IgD-negative memory B cell (primary cell): ENCODE data around the gene CRACDL. TPM values are rescaled to one million over a fixed set of nuclear protein-coding genes. Genes with fewer than 3 reads are reported as not detected.

ENCODE experiments used
- H3K27ac Mint-ChIP-seq, 3 donors: one replicate each; pipeline ENCODE4 v1.8.0; 2020 to 2022; ENCODE audit warnings: mild to moderate bottlenecking in 3 of 3, mixed read lengths in 3 of 3, moderate library complexity in 1 of 3
- H3K27me3 Mint-ChIP-seq: one replicate; pipeline ENCODE4 v1.8.0; 2021; ENCODE audit warnings: mixed read lengths
- H3K36me3 Mint-ChIP-seq: one replicate; pipeline ENCODE4 v1.8.0; 2020; ENCODE audit warnings: mild to moderate bottlenecking, mixed read lengths
- H3K4me1 Mint-ChIP-seq, 3 donors: one replicate each; pipeline ENCODE4 v1.8.0; 2020 to 2022; ENCODE audit warnings: mixed read lengths in 3 of 3, mild to moderate bottlenecking in 1 of 3
- H3K4me3 Mint-ChIP-seq, 4 donors: one replicate each; pipeline ENCODE4 v1.8.0; 2020 to 2022; ENCODE audit warnings: mild to moderate bottlenecking in 4 of 4, mixed read lengths in 4 of 4, moderate library complexity in 3 of 4
- H3K9me3 Mint-ChIP-seq, 3 donors: one replicate each; pipeline ENCODE4 v1.8.0; 2020 to 2021; ENCODE audit warnings: mixed read lengths in 3 of 3, mild to moderate bottlenecking in 1 of 3
- polyA plus RNA-seq: library from polyadenylated mRNA; unstranded; fragments of 300-500 nt; fragmentation: Illumina TruSeq; gene quantifications from one replicate; pipeline ENCODE4 v1.2.3, GENCODE V29; 2021

The CRACDL gene
- polyA plus RNA-seq, 1 donor from 2014 or later = not detected

DNA sequence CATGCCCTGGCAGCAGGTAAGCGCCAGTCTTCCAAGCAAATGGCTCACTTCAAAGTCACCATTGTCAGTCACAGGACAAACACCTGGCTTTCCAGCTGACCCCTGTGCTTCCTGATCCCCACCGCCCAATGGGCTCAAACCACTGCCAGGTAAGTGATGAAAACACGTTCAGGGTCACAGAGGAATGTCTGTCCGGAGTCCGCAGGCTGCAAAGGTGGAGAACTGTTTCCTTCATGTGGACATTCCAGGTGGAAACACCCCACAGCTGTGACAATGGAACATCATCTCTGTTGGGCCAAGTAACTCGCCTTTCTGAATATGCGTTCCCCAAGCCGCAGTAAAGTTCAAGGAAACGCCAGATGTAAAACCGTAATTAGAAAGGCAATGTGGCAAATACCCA lies 86.0 kb downstream of the CRACDL start:
- no peaks in the 10 kb centered on the region for H3K4me1 Mint-ChIP-seq
- no peaks in the 10 kb centered on the region for H3K36me3 Mint-ChIP-seq
- H3K4me3 Mint-ChIP-seq = no peak overlapping the region
- H3K27me3 Mint-ChIP-seq = peaks cover 26% of the 10 kb centered on the region
- peaks cover 4 to 8% (median 5%) of the 10 kb centered on the region in 3 donors for H3K9me3 Mint-ChIP-seq
- no peak overlapping the region for H3K27ac Mint-ChIP-seq

DNA sequence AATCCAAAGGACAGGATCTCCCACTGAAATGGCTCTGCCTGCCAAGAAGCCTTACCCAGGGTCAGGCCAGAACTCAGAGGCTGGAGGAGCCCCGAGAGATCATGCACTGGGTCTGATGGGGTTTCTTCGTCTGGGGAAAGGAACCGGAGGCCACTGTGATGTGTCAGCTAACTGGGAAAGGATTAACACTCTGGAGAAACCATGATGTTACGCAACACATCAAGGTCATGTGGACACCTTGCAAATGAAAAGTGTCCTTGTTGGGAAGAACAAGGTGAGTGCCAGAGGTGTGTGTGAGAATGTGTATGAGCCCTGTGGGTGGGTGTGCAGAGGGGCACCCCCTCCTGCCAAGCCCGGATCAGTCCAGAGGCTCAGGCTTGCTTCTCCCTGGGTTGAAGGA lies 86.9 kb downstream of the CRACDL start:
- Mint-ChIP-seq H3K27ac (no peak overlapping the region), H3K27me3 (peaks cover 26% of the 10 kb centered on the region)

DNA sequence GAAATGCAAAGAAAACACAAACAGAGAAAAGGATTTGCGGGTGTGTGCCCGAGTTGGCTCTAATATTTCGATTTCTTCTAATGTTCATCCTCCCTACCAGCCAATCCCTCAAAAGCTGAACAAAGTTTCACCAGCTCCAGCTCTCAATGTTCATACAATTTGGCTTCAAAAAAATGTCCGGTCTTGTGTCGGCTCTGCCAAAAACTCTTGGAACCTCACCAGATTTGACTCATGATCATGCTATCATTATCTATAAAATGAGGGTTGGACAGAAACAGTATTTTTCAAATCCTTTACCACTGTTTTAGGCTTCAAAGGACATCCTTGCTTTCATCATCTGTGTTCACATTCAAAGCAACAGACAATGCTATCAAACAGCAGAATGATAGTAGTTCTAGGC lies 88.2 kb downstream of the CRACDL start:
- Mint-ChIP-seq H3K27ac (no peak overlapping the region), H3K4me1 (no peaks in the 10 kb centered on the region), H3K36me3 (no peaks in the 10 kb centered on the region), H3K4me3 (no peak overlapping the region), H3K9me3 (peaks cover 0 to 2% (median 0%) of the 10 kb centered on the region in 3 donors), H3K27me3 (peaks cover 23% of the 10 kb centered on the region)

More for the DNA sequence above, 86.9 kb downstream of the CRACDL start:
- H3K36me3 Mint-ChIP-seq = no peaks in the 10 kb centered on the region
- peaks cover 0 to 8% (median 0%) of the 10 kb centered on the region in 3 donors for H3K9me3 Mint-ChIP-seq
- no peak overlapping the region for H3K4me3 Mint-ChIP-seq
- H3K4me1 Mint-ChIP-seq = no peaks in the 10 kb centered on the region

DNA sequence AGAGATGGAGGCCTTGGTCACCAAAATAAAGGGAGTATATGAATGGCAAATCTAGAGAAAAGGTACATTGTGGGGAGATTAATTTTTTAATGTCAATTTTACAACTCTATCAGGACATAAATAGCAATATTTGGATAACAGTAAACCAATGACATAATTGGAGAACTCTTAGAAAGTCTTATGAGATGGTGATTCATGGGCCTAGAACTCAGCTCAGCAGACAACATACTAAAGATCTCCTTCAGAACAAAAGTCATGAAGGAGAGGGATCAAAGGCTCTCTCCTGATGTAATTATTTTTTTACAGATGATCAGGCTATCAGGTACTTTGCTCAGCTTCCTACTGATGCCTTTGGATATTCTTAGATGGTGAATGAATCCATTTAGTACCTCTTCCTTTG lies 90.0 kb downstream of the CRACDL start:
- Mint-ChIP-seq H3K36me3 (no peaks in the 10 kb centered on the region), H3K27me3 (peaks cover 18% of the 10 kb centered on the region), H3K4me3 (no peak overlapping the region), H3K27ac (no peak overlapping the region), H3K9me3 (no peaks in the 10 kb centered on the region), H3K4me1 (no peaks in the 10 kb centered on the region)

DNA sequence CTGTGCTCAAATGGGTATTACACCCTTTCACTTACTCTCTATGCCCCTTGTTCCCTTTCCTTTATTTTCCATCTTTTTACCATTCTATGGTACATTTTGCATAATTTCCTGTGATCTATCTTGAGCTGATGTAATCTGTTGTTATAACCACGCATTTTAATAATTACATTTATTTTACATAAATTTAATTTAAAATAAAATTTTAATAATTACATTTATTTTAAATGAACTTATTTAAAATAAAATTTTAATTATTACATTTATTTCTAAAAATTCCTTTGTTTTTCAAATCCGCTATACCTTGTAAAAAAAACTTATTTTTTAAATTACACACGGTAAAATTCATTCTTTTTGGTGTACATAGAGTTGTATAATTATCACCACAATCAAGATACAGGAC lies 93.9 kb downstream of the CRACDL start:
- H3K4me3 Mint-ChIP-seq = no peak overlapping the region
- H3K9me3 Mint-ChIP-seq = no peaks in the 10 kb centered on the region
- no peaks in the 10 kb centered on the region for H3K36me3 Mint-ChIP-seq
- H3K27me3 Mint-ChIP-seq = peaks cover 2% of the 10 kb centered on the region
- no peak overlapping the region for H3K27ac Mint-ChIP-seq
- peaks cover 2% of the 10 kb centered on the region in 3 donors for H3K4me1 Mint-ChIP-seq

DNA sequence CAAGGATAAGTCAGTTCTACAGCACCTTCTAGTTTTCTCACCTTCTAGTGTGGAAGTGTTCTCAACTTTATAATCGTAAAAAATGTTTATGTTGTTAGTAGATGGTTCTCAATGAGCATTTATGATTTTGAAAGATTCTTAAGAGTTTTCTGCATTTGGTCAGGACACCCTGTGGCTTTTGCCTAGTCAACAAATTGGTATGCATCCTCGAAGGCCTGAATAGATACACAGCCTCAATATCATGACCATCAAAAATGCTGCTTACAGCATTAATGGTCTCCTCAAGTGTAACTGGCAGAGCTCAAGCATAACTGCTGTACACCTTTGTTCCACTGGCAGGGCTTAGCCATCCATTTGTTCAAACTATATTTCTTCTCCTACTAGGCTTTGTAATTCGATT lies 96.7 kb downstream of the CRACDL start:
- H3K4me3 Mint-ChIP-seq = no peak overlapping the region
- H3K27ac Mint-ChIP-seq = no peak overlapping the region
- H3K9me3 Mint-ChIP-seq = no peaks in the 10 kb centered on the region
- H3K4me1 Mint-ChIP-seq = peaks cover 6 to 12% (median 11%) of the 10 kb centered on the region in 3 donors
- no peaks in the 10 kb centered on the region for H3K36me3 Mint-ChIP-seq
- H3K27me3 Mint-ChIP-seq = peaks cover 2% of the 10 kb centered on the region

DNA sequence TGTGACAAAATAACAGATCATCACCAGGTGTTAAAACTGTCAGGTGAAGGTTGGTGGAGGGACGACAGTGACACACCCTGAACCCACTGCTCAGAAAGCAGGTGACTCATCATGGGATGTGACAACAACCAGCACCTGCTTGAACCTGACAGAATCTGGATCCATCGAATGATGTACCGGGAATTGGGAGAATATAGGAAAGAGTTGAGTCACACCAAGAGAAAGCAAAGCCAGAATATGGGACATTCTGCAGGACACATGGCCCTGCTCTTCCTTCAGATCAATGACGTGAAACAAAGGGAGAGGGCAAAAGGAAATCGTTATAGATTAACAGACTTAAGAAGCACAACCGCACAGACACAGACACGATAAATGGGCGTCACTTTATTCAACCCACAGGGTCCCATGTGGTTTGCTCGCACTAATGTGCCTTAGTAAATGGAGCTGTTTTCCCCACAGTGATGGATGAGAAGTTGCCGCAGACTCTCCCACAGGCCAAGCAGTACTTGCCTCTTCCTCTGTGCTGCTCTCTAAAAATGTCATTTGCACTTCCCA lies 100.1 kb downstream of the CRACDL start:
- Mint-ChIP-seq H3K4me1 (peaks cover 6 to 14% (median 14%) of the 10 kb centered on the region in 3 donors), H3K27ac (peak overlapping the region in 1 of 3 donors; percentile 41), H3K4me3 (peak overlapping the region in 2 of 4 donors; percentile 41 to 80)

DNA sequence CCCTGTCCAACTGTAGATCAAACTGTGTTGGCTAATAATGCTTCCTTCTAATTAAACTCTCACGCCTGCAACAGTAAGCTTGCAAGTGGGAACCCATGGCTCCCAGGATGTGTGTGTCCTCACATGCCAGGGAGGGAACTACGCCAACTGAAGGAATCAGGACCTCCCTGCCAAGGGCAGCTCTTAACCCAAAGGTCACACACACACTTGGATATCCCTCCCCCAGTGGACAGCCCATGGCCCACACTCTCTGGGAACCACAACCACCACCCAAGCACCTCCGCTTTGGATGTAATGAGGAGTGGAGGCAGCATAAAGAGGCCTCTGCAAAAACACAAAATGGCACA lies 102.1 kb downstream of the CRACDL start:
- H3K4me3 Mint-ChIP-seq = no peak overlapping the region
- H3K36me3 Mint-ChIP-seq = no peaks in the 10 kb centered on the region
- no peaks in the 10 kb centered on the region for H3K9me3 Mint-ChIP-seq
- peak overlapping the region in 1 of 3 donors; percentile 13 for H3K27ac Mint-ChIP-seq
- peaks cover 6 to 14% (median 14%) of the 10 kb centered on the region in 3 donors for H3K4me1 Mint-ChIP-seq
- H3K27me3 Mint-ChIP-seq = no peaks in the 10 kb centered on the region

More for the DNA sequence above, 100.1 kb downstream of the CRACDL start:
- Mint-ChIP-seq H3K27me3 (no peaks in the 10 kb centered on the region), H3K36me3 (no peaks in the 10 kb centered on the region), H3K9me3 (no peaks in the 10 kb centered on the region)

DNA sequence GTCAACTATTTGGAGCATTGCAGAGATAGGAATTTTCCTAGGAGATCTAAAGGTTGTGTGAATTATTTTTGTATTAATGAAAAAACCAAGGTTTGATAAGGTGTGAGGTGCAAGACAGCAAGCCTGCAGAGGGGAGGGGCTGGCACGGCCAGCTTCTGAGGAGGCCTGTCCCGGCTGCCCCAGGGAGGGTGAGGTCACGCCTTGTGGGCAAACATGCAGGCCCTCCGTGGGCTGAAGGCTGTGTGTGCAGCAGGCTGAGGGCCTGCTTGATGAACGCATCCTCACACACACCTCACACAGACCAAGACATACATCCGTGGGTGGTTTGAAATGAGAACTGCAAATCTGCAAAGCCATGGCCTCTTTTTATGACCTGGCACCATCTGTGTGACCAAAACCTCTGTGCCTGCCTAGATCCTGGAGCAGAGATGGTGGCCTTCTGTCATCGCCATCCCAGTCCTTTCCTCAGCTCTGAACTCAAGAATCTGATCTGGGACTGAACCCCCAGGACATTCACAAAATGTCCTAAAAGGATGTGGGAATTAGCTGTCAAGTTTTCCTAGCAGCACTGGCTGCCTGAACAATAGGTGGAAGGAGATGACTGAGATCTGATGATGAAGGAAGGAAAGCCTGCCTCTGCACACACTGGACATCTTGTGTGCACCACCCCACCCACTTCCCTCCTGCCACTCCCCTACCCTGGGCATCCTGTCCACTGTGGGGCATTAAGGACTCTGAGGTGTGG lies 102.7 kb downstream of the CRACDL start:
- H3K9me3 Mint-ChIP-seq = no peaks in the 10 kb centered on the region
- peaks cover 6 to 14% (median 14%) of the 10 kb centered on the region in 3 donors for H3K4me1 Mint-ChIP-seq
- H3K36me3 Mint-ChIP-seq = no peaks in the 10 kb centered on the region
- H3K4me3 Mint-ChIP-seq = no peak overlapping the region
- no peak overlapping the region for H3K27ac Mint-ChIP-seq
- no peaks in the 10 kb centered on the region for H3K27me3 Mint-ChIP-seq

DNA sequence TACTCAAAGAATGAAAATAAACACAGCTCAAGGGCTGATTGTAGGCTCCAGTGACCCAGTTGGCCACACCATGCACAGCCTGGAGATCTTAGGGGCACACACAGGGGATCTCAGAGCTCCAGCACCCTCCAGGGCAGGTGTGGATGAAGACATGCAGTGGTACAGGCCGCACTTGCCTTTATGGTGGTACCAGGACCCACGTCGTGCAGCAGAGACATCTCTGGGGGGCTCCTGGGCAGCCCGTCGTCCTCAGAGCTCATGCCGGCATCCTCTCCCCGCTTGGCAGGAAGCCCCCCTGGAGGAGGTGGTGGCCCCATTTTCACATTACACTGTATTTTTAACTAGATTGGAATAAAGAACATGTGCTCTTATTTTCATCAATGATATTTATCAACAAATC lies 103.9 kb downstream of the CRACDL start:
- Mint-ChIP-seq H3K36me3 (peaks cover under 1% of the 10 kb centered on the region), H3K4me3 (no peak overlapping the region), H3K4me1 (peaks cover 4 to 13% (median 12%) of the 10 kb centered on the region in 3 donors), H3K9me3 (no peaks in the 10 kb centered on the region), H3K27ac (no peak overlapping the region), H3K27me3 (no peaks in the 10 kb centered on the region)

DNA sequence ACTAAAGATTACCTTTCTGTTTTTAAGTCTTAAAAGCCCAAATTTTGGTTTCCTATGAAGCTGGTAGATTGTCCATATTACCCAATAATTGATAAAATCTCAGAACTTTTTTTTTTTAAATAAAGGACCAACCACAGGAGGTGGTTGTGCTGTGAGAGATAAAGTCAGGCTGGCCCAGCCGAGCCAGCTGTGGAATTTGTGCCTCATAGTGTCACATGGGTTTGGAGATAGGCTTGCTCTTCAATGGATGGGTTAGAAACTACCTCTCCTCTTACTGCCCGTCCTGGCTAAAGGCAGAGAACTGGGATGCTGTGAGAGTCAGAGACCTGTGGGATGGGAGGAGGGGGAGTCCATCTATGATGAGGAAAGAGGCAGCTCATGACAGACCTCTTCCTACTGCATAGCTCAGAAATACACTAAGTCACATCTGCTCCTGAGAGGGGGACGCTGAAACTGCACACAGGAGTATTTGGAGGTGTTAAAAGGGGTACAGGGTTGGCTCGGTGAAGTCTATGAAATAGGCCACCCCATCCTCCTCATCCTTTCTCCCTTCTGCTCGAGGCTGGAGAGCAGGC lies 105.4 kb downstream of the CRACDL start:
- Mint-ChIP-seq H3K27me3 (peaks cover 2% of the 10 kb centered on the region), H3K36me3 (peaks cover 2% of the 10 kb centered on the region), H3K27ac (no peak overlapping the region), H3K4me3 (no peak overlapping the region), H3K4me1 (peaks cover 0 to 6% (median 4%) of the 10 kb centered on the region in 3 donors), H3K9me3 (no peaks in the 10 kb centered on the region)

DNA sequence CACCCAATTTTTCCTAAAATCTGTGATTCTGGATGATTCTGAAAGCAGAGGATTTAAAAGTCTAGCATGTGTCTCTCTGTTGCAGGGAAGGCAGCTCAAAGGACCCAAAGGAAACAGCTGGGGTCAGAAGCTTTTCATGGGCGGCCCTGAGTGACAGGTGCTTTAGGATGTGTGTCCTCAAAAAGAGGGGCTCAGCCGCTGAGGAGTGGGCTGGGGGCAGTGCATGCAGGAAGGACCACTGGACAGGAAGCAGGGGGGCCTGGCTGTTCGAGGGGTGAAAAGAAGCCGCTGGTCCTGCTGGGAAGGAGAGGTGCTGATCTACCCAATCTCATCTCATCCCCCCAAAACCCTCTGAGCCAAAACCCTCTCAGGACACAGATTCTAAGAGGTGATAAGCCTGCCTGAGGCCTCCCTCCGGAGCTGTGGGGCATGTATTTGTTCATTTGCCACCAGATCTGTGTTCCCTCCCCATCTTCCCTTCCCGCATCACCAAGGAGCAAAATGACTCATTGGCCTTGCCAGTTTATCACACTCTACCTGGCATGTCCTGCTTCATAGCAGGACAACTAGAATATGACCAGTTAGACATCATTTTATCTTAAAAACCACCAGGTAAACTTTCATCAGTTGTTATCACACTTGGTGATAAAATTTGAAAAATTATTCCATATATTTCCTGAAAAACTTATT lies 106.3 kb downstream of the CRACDL start:
- peaks cover 2% of the 10 kb centered on the region for H3K27me3 Mint-ChIP-seq
- H3K36me3 Mint-ChIP-seq = peaks cover 2% of the 10 kb centered on the region
- H3K27ac Mint-ChIP-seq = no peak overlapping the region
- H3K9me3 Mint-ChIP-seq = no peaks in the 10 kb centered on the region
- H3K4me1 Mint-ChIP-seq = peaks cover 1 to 6% (median 3%) of the 10 kb centered on the region in 3 donors
- no peak overlapping the region for H3K4me3 Mint-ChIP-seq

DNA sequence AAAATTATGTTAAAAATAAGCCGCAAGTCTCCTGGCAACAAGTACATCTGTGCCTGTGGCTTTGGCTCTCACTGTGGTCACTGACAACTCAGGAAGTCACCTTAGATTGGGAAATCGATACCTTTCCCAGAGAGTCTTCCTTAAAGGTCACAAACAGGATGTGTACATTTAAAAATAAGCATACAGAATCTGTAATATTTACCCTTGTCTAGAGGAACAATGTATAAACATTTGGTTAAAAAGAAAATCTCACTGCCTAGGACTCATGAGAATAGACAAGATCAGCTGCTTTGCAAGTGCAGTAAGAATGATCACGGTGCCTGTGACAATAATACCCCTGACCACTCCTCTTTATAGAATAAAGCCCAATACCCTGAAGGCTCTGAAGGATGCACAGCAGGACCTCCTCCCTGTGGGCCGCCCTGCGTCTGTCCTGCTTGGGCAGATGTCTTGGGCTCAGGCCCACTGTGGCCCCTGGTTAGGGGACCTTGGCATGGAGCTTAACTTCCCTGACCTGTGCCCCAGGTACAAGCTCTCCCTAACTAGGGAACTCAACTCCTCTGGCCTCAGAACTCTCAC lies 107.1 kb downstream of the CRACDL start:
- Mint-ChIP-seq H3K27me3 (peaks cover 2% of the 10 kb centered on the region), H3K36me3 (peaks cover 2% of the 10 kb centered on the region), H3K27ac (no peak overlapping the region), H3K4me3 (no peak overlapping the region), H3K4me1 (peaks cover 6 to 10% (median 7%) of the 10 kb centered on the region in 3 donors), H3K9me3 (no peaks in the 10 kb centered on the region)

DNA sequence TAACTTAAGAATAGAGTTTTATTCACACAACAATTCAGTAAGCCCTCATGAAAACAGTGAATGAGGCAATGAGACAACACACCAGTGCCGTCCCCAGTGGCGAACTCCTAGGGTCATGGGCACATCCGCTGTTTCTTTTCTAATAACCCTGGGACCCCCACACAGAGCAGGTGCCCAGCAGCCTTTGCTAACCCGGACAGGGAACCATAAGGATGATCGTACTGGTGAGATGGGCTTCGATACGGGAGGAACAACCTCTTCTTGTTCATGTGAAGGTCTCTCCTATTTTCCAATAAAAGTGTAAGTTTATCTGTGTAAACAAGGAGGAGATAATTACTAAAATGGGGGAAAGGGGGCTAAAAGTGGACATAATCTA lies 107.7 kb downstream of the CRACDL start:
- Mint-ChIP-seq H3K36me3 (peaks cover 2% of the 10 kb centered on the region), H3K27me3 (peaks cover 4% of the 10 kb centered on the region), H3K4me1 (peaks cover 11 to 14% (median 11%) of the 10 kb centered on the region in 3 donors), H3K27ac (peak overlapping the region in 1 of 3 donors; percentile 36), H3K4me3 (no peak overlapping the region), H3K9me3 (peaks cover 0 to 1% (median 0%) of the 10 kb centered on the region in 3 donors)
